Astrocyte (in vitro differentiated cells and primary cell): ENCODE results near the gene SNX5.

ENCODE experiments used
- CTCF ChIP-seq: IDR thresholded peaks from 2 replicates; pipeline ENCODE4 v1.5.1; 2011; ENCODE audit warnings: low read depth, mild to moderate bottlenecking, inconsistent platforms, low read length, moderate library complexity; ENCODE audit not compliant: insufficient read depth
- EZH2 ChIP-seq: IDR thresholded peaks from 2 replicates; pipeline ENCODE4 v1.6.1; 2012; ENCODE audit warnings: mild to moderate bottlenecking, low read length, inconsistent platforms; ENCODE audit not compliant: insufficient read depth

- no peak for TF ChIP-seq EZH2
- TF ChIP-seq CTCF: no peak
Measured at GRCh38 chr20:17948442-17948841, 20.2 kb downstream of the SNX5 start.
